Mucosa of rectum (tissue), 2 donors: ENCODE data around the gene UFM1.

Experiments
- H3K27ac ChIP-seq, 2 donors: one replicate each; pipeline ENCODE4 v1.7.0; 2013; ENCODE audit warnings: inconsistent platforms in 2 of 2, low read depth in 2 of 2, low read length in 2 of 2
- H3K27me3 ChIP-seq, 2 donors: one replicate each; pipeline ENCODE4 v1.7.0; 2013; ENCODE audit warnings: low read length in 2 of 2; ENCODE audit not compliant: control insufficient read depth in 2 of 2, insufficient read depth in 2 of 2
- H3K36me3 ChIP-seq, 2 donors: one replicate each; pipeline ENCODE4 v1.7.0; 2013; ENCODE audit warnings: low read length in 2 of 2; ENCODE audit not compliant: control insufficient read depth in 2 of 2, insufficient read depth in 2 of 2
- H3K4me1 ChIP-seq, 2 donors: one replicate each; pipeline ENCODE4 v1.7.0; 2013; ENCODE audit warnings: low read length in 2 of 2, mild to moderate bottlenecking in 1 of 2; ENCODE audit not compliant: control insufficient read depth in 2 of 2, insufficient read depth in 2 of 2
- H3K4me3 ChIP-seq, 2 donors: one replicate each; pipeline ENCODE4 v1.7.0; 2013; ENCODE audit warnings: low read length in 2 of 2
- H3K9ac ChIP-seq, 2 donors: one replicate each; pipeline ENCODE4 v1.7.0; 2013; ENCODE audit warnings: low read length in 2 of 2, low read depth in 1 of 2, mild to moderate bottlenecking in 1 of 2
- H3K9me3 ChIP-seq, 2 donors: one replicate each; pipeline ENCODE4 v1.7.0; 2013; ENCODE audit warnings: low read length in 2 of 2; ENCODE audit not compliant: control insufficient read depth in 2 of 2
- donor health status: healthy.
- donor health status: Normal muscosa, but diverticular disease.

The UFM1 gene

GRCh38 chr13:38409771-38410170 lies 60.1 kb downstream of the UFM1 start:
- Histone ChIP-seq H3K9ac (no peak overlapping the region), H3K4me1 (no peaks in the 10 kb centered on the region), H3K27ac (no peak overlapping the region), H3K27me3 (no peaks in the 10 kb centered on the region), H3K9me3 (no peaks in the 10 kb centered on the region), H3K4me3 (no peak overlapping the region), H3K36me3 (no peaks in the 10 kb centered on the region)

- H3K27me3 ChIP-seq, result no peaks in the 10 kb centered on the region
- H3K27ac ChIP-seq, result no peak overlapping the region
- H3K4me3 ChIP-seq, result no peak overlapping the region
- H3K9me3 ChIP-seq, result no peaks in the 10 kb centered on the region
- no peaks in the 10 kb centered on the region for H3K4me1 ChIP-seq
- H3K9ac ChIP-seq, result no peak overlapping the region
- H3K36me3 ChIP-seq, result no peaks in the 10 kb centered on the region
These were observed 62.6 kb downstream of the UFM1 start for GRCh38 chr13:38412266-38412665.
